ENCODE data around the gene ABCA12. TPM values are rescaled to one million over a fixed set of nuclear protein-coding genes. Genes with fewer than 3 reads are reported as not detected.
A peak's percentile ranks its signal among the peaks of the same experiment; 100 is the strongest.

The ABCA12 gene
- total and polyA plus RNA-seq, 9 of the 15 experiments (the other 6 are each of a cell fraction or from before 2014, with no cell fraction given): 0.02 to 0.03 TPM; not detected in 7

GRCh38 chr2:215036314-215036713, 102.1 kb downstream of the ABCA12 start (continued):
- TF ChIP-seq VEZF1 (CRISPR knock-in tag; IDR thresholded peaks at IDR 0.05) (no peak), SETDB1 (IDR thresholded peaks at IDR 0.05; ENCODE audit: low read length) (no peak), TAF7 (tag; IDR thresholded peaks at IDR 0.05) (no peak), SP1 (CRISPR knock-in tag; IDR thresholded peaks at IDR 0.05) (no peak)

- Histone ChIP-seq H3K79me2 (ENCODE audit: control insufficient read depth, insufficient read depth, low read length) (no peaks in the 10 kb centered on the region), H3K4me2 (ENCODE audit: insufficient read depth, low read length) (no peak overlapping the region), H3K9me3 (replicated peaks; ENCODE audit: control insufficient read depth, insufficient read depth, low read depth, low read length) (no peaks in the 10 kb centered on the region), H3K9me1 (ENCODE audit: control insufficient read depth, insufficient read depth, low read length) (no peaks in the 10 kb centered on the region), H3K27me3 (ENCODE audit: control insufficient read depth in 2 of 2, insufficient read depth in 2 of 2, low read length in 2 of 2) (no peaks in the 10 kb centered on the region), H3K36me3 (ENCODE audit: control insufficient read depth, insufficient read depth, low read length) (no peaks in the 10 kb centered on the region), H2AFZ (ENCODE audit: low read depth, low read length) (no peak overlapping the region), H4K20me1 (replicated peaks; ENCODE audit: control insufficient read depth, insufficient read depth, low read length) (no peaks in the 10 kb centered on the region), H3K4me1 (replicated peaks in 1 of 2; ENCODE audit: control insufficient read depth in 2 of 2, insufficient read depth in 2 of 2, low read length in 2 of 2) (no peaks in the 10 kb centered on the region), H3K27ac (ENCODE audit: extremely low read depth, low read depth, low read length) (no peak overlapping the region), H3K4me3 (no peak overlapping the region), H3K9ac (ENCODE audit: insufficient read depth in 1 of 2, low read depth in 2 of 2, low read length in 2 of 2) (no peak overlapping the region)
- 0% methylated on average over 3 of the region's 3 CpGs for WGBS (ENCODE audit: insufficient coverage, low coverage, missing lambda C conversion rate)
- ATAC-seq (no peak), FAIRE-seq (no peak), DNase-seq (ENCODE audit: extremely low read depth in 1 of 4, low spot score in 3 of 4) (no peak)
- no peak for TF ChIP-seq ZNF740 (CRISPR knock-in tag; IDR thresholded peaks at IDR 0.05)
- no peak for TF ChIP-seq ZNF740 (tag; IDR thresholded peaks at IDR 0.05)
- peak; percentile 55 for TF ChIP-seq FOXJ2 (tag; IDR thresholded peaks at IDR 0.05)
- CTCF ChIA-PET (ENCODE audit: low intra/inter-chr PET ratio): no interaction called here
- no TSS peak for BruUV-seq (replicated peaks)
- intact Hi-C loops (cut with micrococcal nuclease): no loop called here
- POLR2A ChIA-PET: interaction anchor here (0.6 kb wide), 1 partner anchor 70 kb away, joined by 5 read pairs; no protein-coding TSS in a partner anchor
- in situ Hi-C loops (cut with MboI): no loop called here
These were observed 104.3 kb downstream of the ABCA12 start for GRCh38 chr2:215034154-215034553.
